IPS DF 4.7 (cell line): ENCODE data around the gene BOD1L1.
A peak's percentile ranks its signal among the peaks of the same experiment; 100 is the strongest.

Source experiments
- DNase-seq: peaks from one replicate; pipeline ENCODE4 v3.0.0-alpha.2; 2013; ENCODE audit warnings: low spot score; ENCODE audit errors: extremely low read depth

The BOD1L1 gene

GRCh38 chr4:13627606-13628311 lies at the start of gene BOD1L1:
Gene BOD1L1 (minus strand): TSS chr4:13627725. CDS start chr4:13627587, 138 bp downstream.
- peak; percentile 78 for DNase-seq

- DNase-seq = no peak
Observed at GRCh38 chr4:13674971-13675370, 47.4 kb upstream of the BOD1L1 start.

GRCh38 chr4:13673167-13673566 lies 45.6 kb upstream of the BOD1L1 start:
- DNase-seq = no peak

- DNase-seq = no peak
Observed at GRCh38 chr4:13670456-13671160, 43.1 kb upstream of the BOD1L1 start.

GRCh38 chr4:13665701-13666660 lies 38.5 kb upstream of the BOD1L1 start:
- DNase-seq = no peak

- no peak for DNase-seq
Observed at GRCh38 chr4:13659341-13660070, 32.0 kb upstream of the BOD1L1 start.

GRCh38 chr4:13656569-13657405 lies 29.3 kb upstream of the BOD1L1 start:
- no peak for DNase-seq

- DNase-seq = peak; percentile 46
Observed at GRCh38 chr4:13654162-13654797, 26.8 kb upstream of the BOD1L1 start.

- DNase-seq = no peak
Observed at GRCh38 chr4:13653766-13654161, 26.2 kb upstream of the BOD1L1 start.

- no peak for DNase-seq
Observed at GRCh38 chr4:13647031-13647430, 19.5 kb upstream of the BOD1L1 start.

GRCh38 chr4:13645075-13645474 lies 17.6 kb upstream of the BOD1L1 start:
- no peak for DNase-seq

- no peak for DNase-seq
Observed at GRCh38 chr4:13642170-13642950, 14.8 kb upstream of the BOD1L1 start.

- no peak for DNase-seq
Observed at GRCh38 chr4:13641084-13641483, 13.6 kb upstream of the BOD1L1 start.

GRCh38 chr4:13640149-13640940 lies 12.8 kb upstream of the BOD1L1 start:
- no peak for DNase-seq

- DNase-seq = no peak
Observed at GRCh38 chr4:13635286-13635799, 7.8 kb upstream of the BOD1L1 start.

GRCh38 chr4:13633671-13634070 lies 6.1 kb upstream of the BOD1L1 start:
- no peak for DNase-seq

- DNase-seq = no peak
Observed at GRCh38 chr4:13627178-13627605, 333 bp downstream of the BOD1L1 start.
